ENCODE results near the gene PDGFB. TPM values are rescaled to one million over a fixed set of nuclear protein-coding genes. Genes with fewer than 3 reads are reported as not detected.
A peak's percentile ranks its signal among the peaks of the same experiment; 100 is the strongest.

Gene PDGFB
- total and polyA plus RNA-seq, 7 donors, result 5.2 to 16.4 (median 10.1) TPM

DNA sequence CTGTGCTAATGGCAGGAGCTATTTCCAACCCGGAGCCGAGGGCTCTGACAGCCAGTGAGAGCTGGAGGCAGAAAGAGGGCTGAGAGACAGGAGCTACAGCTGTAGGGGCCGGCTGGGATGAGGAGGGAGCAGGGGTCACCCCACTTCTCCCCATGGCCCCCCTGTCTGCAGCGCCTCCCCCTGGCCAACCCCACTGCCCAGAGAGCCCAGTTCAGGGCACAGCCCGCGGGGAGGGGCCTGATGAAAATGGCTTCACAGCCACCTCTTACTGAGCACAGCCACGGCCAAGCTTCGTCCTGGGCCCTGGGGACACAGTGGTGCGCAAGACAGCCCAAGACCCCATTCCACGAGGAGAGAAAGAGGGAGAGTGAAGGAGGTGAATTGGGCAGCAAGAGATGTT, 46.7 kb upstream of the PDGFB start:
- Histone ChIP-seq H3K4me3 (no peak overlapping the region), H3K27ac (peak overlapping the region; percentile 78), H3K4me1 (peaks cover 26% of the 10 kb centered on the region), H3K36me3 (ENCODE audit: insufficient read depth in 1 of 2, low read depth in 1 of 2) (no peaks in the 10 kb centered on the region), H3K9me3 (no peaks in the 10 kb centered on the region), H3K27me3 (ENCODE audit: insufficient read depth in 3 of 3, low read length in 2 of 3) (no peaks in the 10 kb centered on the region)
- DNase-seq, result no peak
- intact Hi-C loops (cut with DNase I), result loop anchor here in 1 of 2 donors (2.0 kb wide), 1 partner anchor 55 kb away; no protein-coding TSS in a partner anchor
- TF ChIP-seq, protein P1, sequence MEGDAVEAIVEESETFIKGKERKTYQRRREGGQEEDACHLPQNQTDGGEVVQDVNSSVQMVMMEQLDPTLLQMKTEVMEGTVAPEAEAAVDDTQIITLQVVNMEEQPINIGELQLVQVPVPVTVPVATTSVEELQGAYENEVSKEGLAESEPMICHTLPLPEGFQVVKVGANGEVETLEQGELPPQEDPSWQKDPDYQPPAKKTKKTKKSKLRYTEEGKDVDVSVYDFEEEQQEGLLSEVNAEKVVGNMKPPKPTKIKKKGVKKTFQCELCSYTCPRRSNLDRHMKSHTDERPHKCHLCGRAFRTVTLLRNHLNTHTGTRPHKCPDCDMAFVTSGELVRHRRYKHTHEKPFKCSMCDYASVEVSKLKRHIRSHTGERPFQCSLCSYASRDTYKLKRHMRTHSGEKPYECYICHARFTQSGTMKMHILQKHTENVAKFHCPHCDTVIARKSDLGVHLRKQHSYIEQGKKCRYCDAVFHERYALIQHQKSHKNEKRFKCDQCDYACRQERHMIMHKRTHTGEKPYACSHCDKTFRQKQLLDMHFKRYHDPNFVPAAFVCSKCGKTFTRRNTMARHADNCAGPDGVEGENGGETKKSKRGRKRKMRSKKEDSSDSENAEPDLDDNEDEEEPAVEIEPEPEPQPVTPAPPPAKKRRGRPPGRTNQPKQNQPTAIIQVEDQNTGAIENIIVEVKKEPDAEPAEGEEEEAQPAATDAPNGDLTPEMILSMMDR (IDR thresholded peaks at IDR 0.05), result no peak
- WGBS, 3 donors, result 72 to 83% (median 77%) methylated on average over 10 of the region's 10 CpGs
- ATAC-seq, result peak in 2 of 4 donors; percentile 3 to 9

DNA sequence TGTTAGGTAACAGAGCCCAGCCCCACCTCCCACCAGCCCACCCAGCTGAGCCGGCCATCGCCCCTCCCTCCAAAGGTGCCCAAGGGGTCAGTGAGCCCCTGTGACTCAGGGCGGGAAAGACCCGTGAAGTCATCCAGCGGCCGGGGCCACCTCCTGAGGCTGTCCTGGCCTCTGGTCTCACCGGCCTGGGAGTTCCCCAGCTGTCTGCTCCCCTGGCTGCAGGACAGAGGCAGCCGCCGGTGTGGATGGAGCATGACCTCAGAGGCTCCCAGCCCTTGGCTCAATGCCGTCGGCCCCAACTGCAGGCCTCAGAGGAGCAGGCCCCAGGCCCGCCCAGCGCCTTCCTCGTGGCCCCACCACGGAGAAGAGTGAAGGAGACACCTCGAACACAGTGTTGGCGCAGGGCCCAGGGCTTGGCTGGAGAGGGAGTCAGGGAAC, 46.0 kb upstream of the PDGFB start:
- DNase-seq, result peak; percentile 79 to 91
- Histone ChIP-seq H3K27ac (peak overlapping the region; percentile 78), H3K27me3 (ENCODE audit: insufficient read depth in 3 of 3, low read length in 2 of 3) (no peaks in the 10 kb centered on the region), H3K36me3 (ENCODE audit: insufficient read depth in 1 of 2, low read depth in 1 of 2) (no peaks in the 10 kb centered on the region), H3K4me3 (no peak overlapping the region), H3K4me1 (peaks cover 26% of the 10 kb centered on the region), H3K9me3 (no peaks in the 10 kb centered on the region)
- intact Hi-C loops (cut with DNase I), result loop anchor here in 1 of 2 donors (2.0 kb wide), 1 partner anchor 54 kb away; no protein-coding TSS in a partner anchor
- 6 to 11% (median 8%) methylated on average over 17 of the region's 17 CpGs for WGBS, 3 donors
- TF ChIP-seq, protein P1 (IDR thresholded peaks at IDR 0.05), result no peak
- peak; percentile 86 to 95 (median 92) for ATAC-seq

DNA sequence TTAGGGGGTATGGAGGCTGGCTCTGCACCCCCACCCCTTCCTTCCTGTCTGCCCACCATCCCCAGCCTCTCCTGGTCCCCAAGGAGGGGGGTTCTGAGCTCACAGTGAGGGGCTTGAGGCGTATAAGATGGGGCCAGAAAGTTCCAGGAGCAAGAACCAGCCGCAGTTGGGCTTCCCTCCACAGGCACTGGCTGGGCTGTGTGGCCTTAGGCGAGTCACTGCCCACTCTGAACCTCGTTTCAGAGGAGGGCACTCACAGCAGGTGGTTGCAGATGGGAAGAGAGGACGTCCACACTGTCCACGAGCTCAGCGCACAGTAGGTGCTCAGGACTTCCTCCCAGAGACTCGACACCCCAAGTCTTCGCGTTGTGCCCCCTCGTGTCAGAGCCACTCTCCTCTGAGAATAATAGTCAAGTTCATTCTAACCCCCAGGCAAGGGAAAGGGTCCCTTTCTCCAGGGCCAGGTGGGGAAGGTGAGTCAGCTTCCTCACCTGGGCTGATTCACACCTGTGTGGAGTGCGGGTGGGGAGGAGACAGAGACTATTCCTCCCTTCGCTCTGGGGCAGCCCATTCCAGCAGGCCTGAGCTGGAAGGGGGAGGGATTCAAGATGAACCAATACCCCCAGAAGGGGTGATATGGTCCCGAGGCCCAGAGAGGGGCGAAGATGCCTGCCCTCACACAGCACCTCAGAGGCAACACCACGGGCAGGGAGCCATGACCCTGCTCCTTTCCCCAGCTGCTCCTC, 45.4 kb upstream of the PDGFB start:
- peaks cover 26% of the 10 kb centered on the region for H3K4me1 ChIP-seq
- no peaks in the 10 kb centered on the region for H3K36me3 ChIP-seq (ENCODE audit: insufficient read depth in 1 of 2, low read depth in 1 of 2)
- H3K27ac ChIP-seq, result peak overlapping the region; percentile 78
- DNase-seq (no peak), ATAC-seq (no peak)
- no peaks in the 10 kb centered on the region for H3K27me3 ChIP-seq (ENCODE audit: insufficient read depth in 3 of 3, low read length in 2 of 3)
- intact Hi-C loops (cut with DNase I), result loop anchor here in 1 of 2 donors (2.0 kb wide), 1 partner anchor 53 kb away; no protein-coding TSS in a partner anchor
- 77 to 83% (median 82%) methylated on average over 15 to 16 of the region's 16 CpGs for WGBS, 3 donors
- H3K4me3 ChIP-seq, result no peak overlapping the region
- no peaks in the 10 kb centered on the region for H3K9me3 ChIP-seq
- TF ChIP-seq, protein P1 (IDR thresholded peaks at IDR 0.05), result no peak

DNA sequence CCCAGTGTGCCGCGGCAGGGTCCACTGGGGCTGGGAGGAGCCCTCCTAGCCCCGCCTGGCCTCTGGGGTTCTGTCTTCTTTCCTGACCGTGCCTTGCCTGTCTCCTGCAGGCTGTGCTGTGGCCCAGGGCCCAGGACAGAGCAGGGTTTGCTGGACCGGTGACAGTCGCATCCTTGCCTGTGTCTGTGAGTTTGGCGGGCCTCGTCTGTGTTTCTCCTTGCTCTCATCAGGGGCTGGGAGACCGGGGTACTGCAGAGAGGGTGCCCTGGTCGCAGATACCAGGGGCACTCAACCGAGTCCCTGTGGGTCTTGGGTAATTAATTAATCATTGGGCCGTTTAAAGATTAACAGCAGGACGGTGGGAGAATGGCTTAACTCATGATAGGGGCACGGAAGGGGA, 44.8 kb upstream of the PDGFB start:
- Histone ChIP-seq H3K27me3 (ENCODE audit: insufficient read depth in 3 of 3, low read length in 2 of 3) (no peaks in the 10 kb centered on the region), H3K36me3 (ENCODE audit: insufficient read depth in 1 of 2, low read depth in 1 of 2) (no peaks in the 10 kb centered on the region), H3K9me3 (no peaks in the 10 kb centered on the region), H3K4me1 (peaks cover 26% of the 10 kb centered on the region), H3K27ac (no peak overlapping the region), H3K4me3 (no peak overlapping the region)
- intact Hi-C loops (cut with DNase I), result no loop called here
- ATAC-seq (no peak), DNase-seq (no peak)
- TF ChIP-seq, protein P1 (IDR thresholded peaks at IDR 0.05), result no peak
- WGBS, 3 donors, result 75 to 76% (median 75%) methylated on average over 13 to 14 of the region's 14 CpGs

All from psoas muscle (tissue), 8 donors.